Upper lobe of left lung (tissue), 4 donors: ENCODE data around the gene CFAP92.
A peak's percentile ranks its signal among the peaks of the same experiment; 100 is the strongest.

Source experiments
- POLR2A ChIP-seq, 4 donors: fragments of 450-650 bp; IDR thresholded peaks; one replicate each; pipeline ENCODE4 v1.5.1; 2016 to 2017; ENCODE audit warnings: antibody characterized with exemption in 4 of 4, mild to moderate bottlenecking in 2 of 4
- POLR2AphosphoS5 ChIP-seq, 2 donors: sonication (generic); formaldehyde crosslinking; IDR thresholded peaks; one replicate each; pipeline ENCODE4 v1.5.1; 2017; ENCODE audit warnings: antibody characterized with exemption in 2 of 2
- TF ChIP-seq, protein P1 (sequence below), 6 experiments: fragments of 450-650 bp in 4 of 6; fragments of 200-600 bp in 2 of 6; sonication (generic) in 2 of 6; IDR thresholded peaks; one replicate each; pipeline ENCODE4 v1.5.1; 2016 to 2019; ENCODE audit warnings: antibody characterized with exemption in 6 of 6

DNA sequence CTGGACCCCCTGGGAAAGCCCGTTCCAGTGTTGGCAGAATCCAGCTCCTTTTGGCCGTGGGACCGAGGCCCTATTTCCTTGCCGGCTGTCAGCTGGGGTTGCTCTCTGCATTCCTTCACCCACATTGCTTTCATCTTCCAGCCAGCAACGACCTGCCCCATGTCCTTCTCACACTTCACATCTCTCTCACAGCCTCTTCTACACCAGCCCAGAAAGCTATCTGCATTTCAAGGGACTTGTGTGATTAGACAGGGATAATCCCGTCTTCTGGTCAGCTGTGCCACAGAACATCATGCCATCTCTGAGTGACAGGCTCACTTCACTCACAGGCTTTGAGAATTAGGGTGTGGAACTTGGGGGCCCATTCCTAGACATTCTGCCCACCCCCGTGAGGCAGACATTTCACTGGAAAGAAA, 23.6 kb upstream of the CFAP92 start:
- no peak for TF ChIP-seq POLR2A (IDR thresholded peaks at IDR 0.05)
- TF ChIP-seq, protein P1, sequence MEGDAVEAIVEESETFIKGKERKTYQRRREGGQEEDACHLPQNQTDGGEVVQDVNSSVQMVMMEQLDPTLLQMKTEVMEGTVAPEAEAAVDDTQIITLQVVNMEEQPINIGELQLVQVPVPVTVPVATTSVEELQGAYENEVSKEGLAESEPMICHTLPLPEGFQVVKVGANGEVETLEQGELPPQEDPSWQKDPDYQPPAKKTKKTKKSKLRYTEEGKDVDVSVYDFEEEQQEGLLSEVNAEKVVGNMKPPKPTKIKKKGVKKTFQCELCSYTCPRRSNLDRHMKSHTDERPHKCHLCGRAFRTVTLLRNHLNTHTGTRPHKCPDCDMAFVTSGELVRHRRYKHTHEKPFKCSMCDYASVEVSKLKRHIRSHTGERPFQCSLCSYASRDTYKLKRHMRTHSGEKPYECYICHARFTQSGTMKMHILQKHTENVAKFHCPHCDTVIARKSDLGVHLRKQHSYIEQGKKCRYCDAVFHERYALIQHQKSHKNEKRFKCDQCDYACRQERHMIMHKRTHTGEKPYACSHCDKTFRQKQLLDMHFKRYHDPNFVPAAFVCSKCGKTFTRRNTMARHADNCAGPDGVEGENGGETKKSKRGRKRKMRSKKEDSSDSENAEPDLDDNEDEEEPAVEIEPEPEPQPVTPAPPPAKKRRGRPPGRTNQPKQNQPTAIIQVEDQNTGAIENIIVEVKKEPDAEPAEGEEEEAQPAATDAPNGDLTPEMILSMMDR (IDR thresholded peaks at IDR 0.05), result no peak
- peak; percentile 0 to 26 for TF ChIP-seq POLR2AphosphoS5 (IDR thresholded peaks at IDR 0.05)
